H1 (cell line): ENCODE results near the gene CMTR1. TPM values are rescaled to one million over a fixed set of nuclear protein-coding genes. Genes with fewer than 3 reads are reported as not detected.

ENCODE experiments used
- CHD7 ChIP-seq: fragments of 300-600 bp; sonication (generic); IDR thresholded peaks from 2 replicates; pipeline ENCODE4 v1.7.1; 2012; ENCODE audit warnings: low read length, moderate library complexity, mild to moderate bottlenecking, inconsistent platforms; ENCODE audit not compliant: insufficient replicate concordance
- EP300 ChIP-seq, 2 experiments: IDR thresholded peaks; 1 replicate in 1 of 2; 2 replicates in 1 of 2; pipeline ENCODE4 v1.6.1; 2011 to 2012; ENCODE audit warnings: low read depth in 2 of 2, low read length in 2 of 2, mild to moderate bottlenecking in 2 of 2, borderline replicate concordance in 1 of 2, inconsistent platforms in 1 of 2, moderate library complexity in 1 of 2
- polyA plus RNA-seq, 7 experiments: library from polyadenylated mRNA; depleted of rRNA in 3 of 7; stranded (reverse) in 5 of 7; unstranded in 2 of 7; fragments of >200 nt in 5 of 7; fragments of 200-250 nt in 2 of 7; gene quantifications; 1 replicate in 5 of 7; 2 replicates in 1 of 7; 4 replicates in 1 of 7; pipeline versions ENCODE4 v1.2.1 to v1.2.3, GENCODE V29; 2011 to 2013; ENCODE audit warnings: missing spikeins in 2 of 7, mixed read lengths in 2 of 7
- total RNA-seq: library from RNA; stranded (reverse); fragmentation: NEBNext Ultra II Directional; extraction: Animal tissue kit (Norgen Biotek cat#: 25700); gene quantifications from 2 replicates; pipeline ENCODE4 v1.2.1, GENCODE V29; 2021

CMTR1 gene
- total and polyA plus RNA-seq, 2 of the 8 experiments (the other 6 are each of a cell fraction or from before 2014, with no cell fraction given): 15.2 to 33.1 TPM

GRCh38 chr6:37433657-37434271 lies 743 bp downstream of the CMTR1 start (continued):
- TF ChIP-seq CHD7: no peak
- no peak for TF ChIP-seq EP300 (IDR thresholded peaks at IDR 0.05; ENCODE audit: borderline replicate concordance in 1 of 2, low read depth in 2 of 2, low read length in 2 of 2)
